Fibroblast of skin of left quadriceps (primary cell): ENCODE measurements around the gene TSPEAR.
"Not testable (repeated sequence)": the region's sequence is repeated elsewhere in the genome, so short reads cannot be mapped to it uniquely, and the experiment has no call there.

ENCODE experiments used
- DNase-seq, 2 experiments: peaks; one replicate each; pipeline ENCODE4 v3.0.0-alpha.2; 2013; ENCODE audit warnings: low read depth in 2 of 2

The TSPEAR gene

GRCh38 chr21:44569861-44570517 lies 141.4 kb downstream of the TSPEAR start:
- DNase-seq, result no peak

DNA sequence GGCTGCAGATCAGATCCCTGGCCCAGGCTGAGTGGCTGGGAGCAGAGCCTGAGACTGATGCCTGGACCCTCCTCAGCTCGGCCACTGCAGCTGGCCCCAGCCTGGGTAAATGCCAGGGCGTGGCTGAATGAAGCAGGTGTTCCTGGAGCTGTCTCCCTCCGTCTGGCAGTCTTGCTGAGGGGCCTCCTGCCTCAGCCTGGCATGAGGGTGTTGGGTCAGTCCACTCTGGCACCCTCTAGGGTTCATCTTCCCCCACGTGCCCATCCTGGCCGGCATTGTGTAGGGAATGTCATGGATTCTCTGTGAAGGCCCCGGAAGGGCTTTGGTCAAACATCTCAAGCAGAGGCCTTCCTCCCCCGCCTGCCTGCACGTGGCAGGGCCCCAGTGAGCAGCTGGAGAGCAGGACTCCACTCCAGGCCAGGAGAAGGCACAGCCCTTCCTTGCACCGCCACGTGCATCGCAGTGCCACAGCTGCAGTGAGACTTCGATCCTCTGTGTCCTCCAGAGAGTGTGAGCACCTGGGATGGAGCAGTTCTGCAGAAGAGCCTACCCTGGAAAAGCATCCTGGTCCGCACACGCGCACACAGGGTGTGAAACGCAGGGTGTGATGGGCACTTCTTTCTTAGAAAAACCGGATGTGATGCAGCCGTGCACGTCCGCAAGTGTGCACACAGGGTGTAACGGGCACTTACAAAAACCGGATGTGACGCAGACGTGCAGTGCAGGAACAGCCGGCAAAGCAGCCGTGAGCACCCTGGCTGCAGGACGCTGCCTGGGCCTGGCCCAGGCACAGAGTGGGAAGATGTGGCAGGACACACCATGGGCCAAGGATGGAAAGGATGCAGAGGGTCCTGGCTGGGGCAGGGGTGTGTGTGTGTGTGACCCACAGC lies 142.5 kb downstream of the TSPEAR start:
- no peak for DNase-seq

GRCh38 chr21:44568261-44568660 lies 143.1 kb downstream of the TSPEAR start:
- no peak for DNase-seq

DNA sequence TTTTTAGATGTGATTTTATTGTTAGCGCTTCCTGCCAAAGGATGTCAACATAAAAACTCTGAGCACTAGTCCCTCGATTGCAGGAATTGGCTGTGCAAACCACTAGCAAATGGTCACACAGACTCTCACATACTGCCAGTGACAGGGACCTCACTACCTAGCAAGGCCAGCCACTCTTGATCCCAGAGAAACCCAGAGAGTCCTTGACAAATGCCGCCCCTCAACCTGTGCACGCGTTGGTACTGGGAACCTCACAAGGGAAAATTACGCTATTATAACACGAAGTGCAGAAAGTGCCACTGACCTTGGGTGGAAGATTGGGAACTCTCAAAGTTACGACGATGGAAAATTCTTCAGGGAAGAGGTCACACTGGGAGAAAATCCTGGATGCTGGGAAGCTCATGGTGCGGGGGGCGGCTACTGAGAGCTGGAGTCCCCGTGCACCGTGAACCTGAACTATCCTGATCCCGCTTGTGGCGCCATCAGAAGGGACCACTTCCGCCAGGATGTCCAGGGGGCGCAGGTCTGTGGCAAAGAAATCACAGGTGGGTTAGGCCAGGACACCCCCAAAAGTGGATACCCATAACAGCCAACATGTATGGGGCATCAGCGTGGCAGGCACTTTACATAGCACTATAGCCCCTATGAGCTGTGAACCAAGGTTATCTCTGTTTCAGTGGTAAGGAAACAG lies 143.7 kb downstream of the TSPEAR start:
- DNase-seq, result no peak

GRCh38 chr21:44566403-44566802 lies 145.0 kb downstream of the TSPEAR start:
- no peak for DNase-seq

- no peak for DNase-seq
Measured at GRCh38 chr21:44564886-44565598, 146.3 kb downstream of the TSPEAR start.

DNA sequence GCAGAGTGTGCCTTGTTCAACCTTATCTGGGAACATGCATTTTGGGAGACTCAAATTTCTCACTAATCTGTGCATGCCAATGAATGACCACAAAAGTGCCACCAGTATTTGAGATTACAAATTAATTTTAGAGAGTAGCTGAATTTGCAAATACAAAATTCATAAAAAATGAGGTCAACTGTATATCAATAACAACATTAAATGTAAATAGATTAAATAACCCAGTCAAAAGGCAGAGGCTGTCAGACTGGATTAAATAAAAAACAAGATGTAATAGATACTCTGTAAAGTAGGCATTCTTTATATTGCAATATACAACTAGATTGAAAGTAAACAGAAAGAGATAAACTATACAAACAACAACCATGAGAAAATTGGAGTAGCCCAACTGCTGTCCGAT lies 147.3 kb downstream of the TSPEAR start:
- no peak for DNase-seq

- no peak for DNase-seq
Measured at GRCh38 chr21:44558695-44559094, 152.7 kb downstream of the TSPEAR start, which contains the start of gene KRTAP10-3. Gene KRTAP10-3 (minus strand): TSS chr21:44558795. CDS start chr21:44558715, 80 bp downstream.

DNA sequence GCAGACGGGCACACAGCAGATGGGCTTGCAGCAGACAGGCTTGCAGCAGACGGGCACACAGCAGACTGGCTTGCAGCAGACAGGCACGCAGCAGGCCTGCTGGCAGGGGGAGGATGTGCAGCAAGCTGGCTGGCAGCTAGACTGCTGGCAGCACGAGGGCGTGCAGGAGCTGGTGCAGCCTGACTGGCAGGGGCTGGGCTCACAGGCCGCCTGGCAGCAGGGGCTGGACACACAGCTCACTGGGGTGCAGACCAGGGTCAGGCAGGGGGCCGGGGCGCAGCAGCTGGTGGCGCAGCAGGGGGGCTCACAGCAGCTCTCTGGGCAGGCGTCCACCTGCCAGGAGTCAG lies 153.1 kb downstream of the TSPEAR start:
- DNase-seq, result not testable (repeated sequence)

GRCh38 chr21:44557491-44558328 lies 153.7 kb downstream of the TSPEAR start:
- no peak for DNase-seq

DNA sequence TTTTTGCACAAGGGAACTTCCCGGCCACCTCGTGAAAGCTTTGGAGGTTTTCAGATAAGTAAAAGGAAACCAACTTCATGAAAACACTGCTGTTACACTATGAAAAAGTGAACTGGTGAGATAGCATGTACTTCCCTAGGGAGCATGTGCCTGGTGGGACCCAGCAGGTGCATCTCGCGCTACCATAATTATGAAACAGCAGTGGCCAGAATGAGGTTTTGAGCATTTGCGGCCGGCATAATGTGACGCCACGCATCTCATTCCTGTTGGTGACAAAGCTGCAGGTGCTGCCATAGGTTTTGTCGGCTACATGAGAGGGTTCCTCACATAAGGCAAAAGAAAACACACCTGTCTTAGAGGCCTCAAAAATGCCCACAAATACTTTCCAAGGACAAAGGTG lies 154.5 kb downstream of the TSPEAR start:
- no peak for DNase-seq

DNA sequence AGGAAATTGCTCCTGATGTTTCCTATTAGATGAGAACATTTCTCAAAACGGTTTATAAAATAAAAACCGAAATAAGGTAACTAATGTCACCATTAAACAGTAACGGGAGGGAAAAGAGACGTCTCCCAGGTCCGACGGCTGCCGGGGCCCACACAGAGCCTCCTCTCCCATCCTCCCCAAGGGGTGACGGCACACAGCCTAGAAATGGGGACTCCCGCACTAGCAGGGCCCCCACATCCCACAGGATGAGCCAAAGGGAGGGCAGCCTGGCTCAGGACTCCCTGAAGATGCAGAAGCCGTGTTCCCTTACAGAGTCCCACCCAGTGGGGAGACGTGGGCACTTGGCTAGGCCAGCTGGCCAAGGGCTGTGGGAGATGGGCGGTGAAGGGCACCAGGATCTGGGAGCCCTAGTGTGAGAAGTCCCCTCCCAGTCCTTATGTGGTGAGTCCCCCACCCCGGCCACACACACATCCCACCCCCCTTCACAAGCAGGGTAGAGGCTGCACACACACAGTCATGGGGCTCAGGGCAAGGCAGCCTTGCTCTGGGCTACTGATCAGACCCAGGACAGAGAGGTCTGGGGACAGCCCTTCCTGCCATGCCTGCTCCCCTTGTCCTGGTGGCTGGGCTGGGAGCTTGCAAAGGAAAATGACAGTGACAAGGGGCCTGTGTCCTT lies 156.0 kb downstream of the TSPEAR start:
- no peak for DNase-seq

- DNase-seq, result no peak
Measured at GRCh38 chr21:44552681-44553080, 158.7 kb downstream of the TSPEAR start.

- no peak for DNase-seq
Measured at GRCh38 chr21:44552136-44552535, 159.2 kb downstream of the TSPEAR start.

GRCh38 chr21:44551340-44551961 lies 159.9 kb downstream of the TSPEAR start, which contains the start of gene KRTAP10-2:
Gene KRTAP10-2 (minus strand): TSS chr21:44551505. CDS start chr21:44551458, 47 bp downstream.
- DNase-seq, result no peak

DNA sequence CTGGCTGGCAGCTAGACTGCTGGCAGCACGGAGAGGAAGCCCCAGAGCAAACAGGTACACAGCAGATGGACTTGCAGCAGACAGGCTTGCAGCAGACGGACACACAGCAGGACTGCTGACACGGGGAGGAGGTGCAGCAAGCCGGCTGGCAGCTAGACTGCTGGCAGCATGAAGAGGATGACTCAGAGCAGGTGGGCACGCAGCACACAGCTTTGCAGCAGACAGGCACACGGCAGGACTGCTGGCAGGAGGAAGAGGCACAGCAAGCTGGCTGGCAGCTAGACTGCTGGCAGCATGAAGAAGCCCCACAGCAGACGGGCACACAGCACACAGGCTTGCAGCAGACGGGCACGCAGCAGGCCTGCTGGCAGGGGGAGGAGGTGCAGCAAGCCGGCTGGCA lies 160.6 kb downstream of the TSPEAR start:
- DNase-seq, result no peak

GRCh38 chr21:44550285-44550684 lies 161.1 kb downstream of the TSPEAR start:
- DNase-seq, result not testable (repeated sequence)

- no peak for DNase-seq
Measured at GRCh38 chr21:44549525-44550211, 161.7 kb downstream of the TSPEAR start.

- no peak for DNase-seq
Measured at GRCh38 chr21:44548922-44549321, 162.4 kb downstream of the TSPEAR start.
